GM04503 (cell line): Measurements from ENCODE around the gene NPIPA3.
"Not testable (repeated sequence)": the region's sequence is repeated elsewhere in the genome, so short reads cannot be mapped to it uniquely, and the experiment has no call there.

Source experiments
- DNase-seq: peaks from one replicate; pipeline ENCODE4 v3.0.0-alpha.2; 2012; ENCODE audit warnings: low read depth

NPIPA3 gene

DNA sequence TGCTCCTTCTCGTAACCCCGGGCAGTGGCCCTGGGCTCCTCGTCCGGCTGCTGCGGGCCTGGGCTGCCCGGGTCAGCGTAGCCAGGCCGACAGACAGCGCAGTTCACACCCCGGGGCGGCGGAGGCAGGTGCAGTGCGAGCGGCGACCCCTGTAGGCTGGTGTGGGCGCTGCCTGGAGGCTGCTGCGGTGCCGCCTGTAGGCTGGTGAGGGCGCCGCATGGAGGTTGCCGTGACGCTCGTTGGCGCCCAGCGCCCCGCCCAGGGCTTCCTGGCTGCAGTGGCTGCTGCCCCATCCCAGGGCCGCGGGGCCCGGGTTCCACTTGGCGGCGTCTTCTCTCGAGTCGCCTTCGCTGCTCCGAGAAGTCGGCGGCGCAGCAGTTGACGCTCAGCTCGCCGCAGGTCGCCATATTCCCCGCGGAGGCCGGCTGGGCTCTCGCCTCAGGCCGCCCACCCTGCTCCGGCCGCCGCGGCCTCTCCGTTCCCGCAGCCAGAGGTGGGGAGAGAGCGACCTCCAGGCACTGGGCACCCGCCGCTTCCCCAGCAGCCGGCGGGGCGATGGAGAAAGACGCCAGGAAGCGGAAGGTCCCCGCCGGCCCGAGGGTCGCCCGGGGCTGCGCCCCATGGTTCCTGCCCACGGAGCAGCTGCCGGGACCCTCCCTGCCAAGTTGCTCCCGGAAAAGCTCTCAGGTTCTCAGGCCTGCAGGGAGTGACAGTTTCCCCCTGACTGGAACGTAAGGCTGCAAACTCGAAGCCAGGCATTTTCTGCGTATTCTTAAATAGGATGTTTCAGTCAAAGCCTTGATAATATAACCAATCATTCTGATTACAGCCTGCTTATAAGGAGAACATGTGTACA is 39.3 kb downstream of the NPIPA3 start, which contains the start of gene NPIPA2:
Gene NPIPA2, plus strand, starts transcription at position 261 of the 856 bp plus-strand sequence. CDS start 5,533 bp downstream, outside the sequence.
- DNase-seq: not testable (repeated sequence)

DNA sequence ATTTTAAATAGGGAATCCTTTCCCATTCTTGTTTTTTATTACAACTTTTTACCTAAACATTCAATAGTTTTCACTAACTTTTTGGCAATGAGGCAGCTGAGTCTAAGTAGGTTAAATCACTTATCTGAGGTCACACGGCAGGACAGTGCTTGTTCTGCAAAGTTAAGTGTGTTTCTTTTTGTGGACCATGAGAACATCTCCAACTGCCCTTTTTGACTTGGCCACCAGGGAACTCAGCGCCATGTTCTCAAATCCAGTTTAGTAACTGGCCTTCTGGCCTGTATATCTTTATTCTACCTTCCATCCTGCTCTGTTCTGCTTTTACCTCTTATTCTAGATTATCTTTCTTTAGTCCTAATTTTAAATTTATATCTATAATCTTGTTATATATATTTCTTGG is 70.4 kb downstream of the NPIPA3 start:
- DNase-seq: not testable (repeated sequence)

DNA sequence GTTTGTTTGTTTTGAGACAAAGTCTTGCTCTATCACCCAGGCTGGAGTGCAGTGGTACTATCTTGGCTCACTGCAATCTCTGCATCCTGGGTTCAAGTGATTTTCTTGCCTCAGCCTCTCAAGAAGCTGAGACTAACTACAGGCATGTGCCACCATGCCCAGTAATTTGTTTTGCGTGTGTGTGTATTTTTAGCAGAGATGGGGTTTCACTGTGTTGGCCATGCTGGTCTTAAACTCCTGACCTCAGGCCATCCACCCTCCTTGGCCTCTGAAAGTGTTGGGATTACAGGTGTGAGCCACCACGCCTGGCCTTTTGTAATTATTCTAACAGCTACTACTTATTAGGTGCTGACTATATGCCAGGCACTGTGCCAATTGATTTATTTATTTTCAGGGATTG is 72.4 kb downstream of the NPIPA3 start:
- DNase-seq: not testable (repeated sequence)
